ENCODE data around the gene ZSCAN30.

DNA sequence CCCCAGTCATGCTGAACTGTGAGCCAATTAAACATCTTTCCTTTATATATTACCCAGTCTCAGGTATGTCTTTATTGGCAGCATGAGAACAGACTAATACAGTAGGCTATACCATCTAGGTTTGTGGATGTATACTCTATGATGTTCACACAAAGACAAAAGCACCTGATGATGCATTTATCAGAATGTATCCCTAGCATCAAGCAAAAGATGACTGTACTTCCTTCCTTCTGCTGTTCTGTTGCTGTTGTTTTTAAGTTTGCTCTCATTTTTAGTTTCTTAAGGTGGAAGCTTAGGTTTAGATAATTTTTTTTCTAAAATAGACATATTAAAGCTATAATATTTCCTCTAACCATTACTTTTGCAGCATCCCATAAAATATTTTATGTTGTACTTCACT is 12.4 kb downstream of the ZSCAN30 start:
- TF ChIP-seq CHD2 (IDR thresholded peaks at IDR 0.05; ENCODE audit: low read depth, low read length): no peak
- TF ChIP-seq, protein P1, sequence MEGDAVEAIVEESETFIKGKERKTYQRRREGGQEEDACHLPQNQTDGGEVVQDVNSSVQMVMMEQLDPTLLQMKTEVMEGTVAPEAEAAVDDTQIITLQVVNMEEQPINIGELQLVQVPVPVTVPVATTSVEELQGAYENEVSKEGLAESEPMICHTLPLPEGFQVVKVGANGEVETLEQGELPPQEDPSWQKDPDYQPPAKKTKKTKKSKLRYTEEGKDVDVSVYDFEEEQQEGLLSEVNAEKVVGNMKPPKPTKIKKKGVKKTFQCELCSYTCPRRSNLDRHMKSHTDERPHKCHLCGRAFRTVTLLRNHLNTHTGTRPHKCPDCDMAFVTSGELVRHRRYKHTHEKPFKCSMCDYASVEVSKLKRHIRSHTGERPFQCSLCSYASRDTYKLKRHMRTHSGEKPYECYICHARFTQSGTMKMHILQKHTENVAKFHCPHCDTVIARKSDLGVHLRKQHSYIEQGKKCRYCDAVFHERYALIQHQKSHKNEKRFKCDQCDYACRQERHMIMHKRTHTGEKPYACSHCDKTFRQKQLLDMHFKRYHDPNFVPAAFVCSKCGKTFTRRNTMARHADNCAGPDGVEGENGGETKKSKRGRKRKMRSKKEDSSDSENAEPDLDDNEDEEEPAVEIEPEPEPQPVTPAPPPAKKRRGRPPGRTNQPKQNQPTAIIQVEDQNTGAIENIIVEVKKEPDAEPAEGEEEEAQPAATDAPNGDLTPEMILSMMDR (IDR thresholded peaks at IDR 0.05 in 2 of 3, conservative IDR thresholded peaks at IDR 0.05 in 1 of 3; ENCODE audit: insufficient read depth in 2 of 3, low read depth in 1 of 3, low read length in 3 of 3): no peak

Measured in K562 (cell line).